Measurements from ENCODE around the gene JARID2.

JARID2 gene

GRCh38 chr6:15364401-15365037 is 118.7 kb downstream of the JARID2 start:
- H3K27ac ChIP-seq, result peak overlapping the region; percentile 55; the same call in 1 of the 2 replicates
- POLR2A ChIA-PET (ENCODE audit: low non-redundant PET), result no interaction called here
- DNase-seq (ENCODE audit: low spot score), result no peak
- TF ChIP-seq CTCF (conservative IDR thresholded peaks at IDR 0.05; ENCODE audit: low read depth), result no peak
- CTCF ChIA-PET, result no interaction called here

GRCh38 chr6:15365273-15365687 is 119.4 kb downstream of the JARID2 start:
- ChIA-PET CTCF (interaction anchor here (0.6 to 0.8 kb wide), 2 partner anchors 12 to 300 kb away, joined by 3 read pairs; no protein-coding TSS in a partner anchor), POLR2A (ENCODE audit: low non-redundant PET) (no interaction called here)
- H3K27ac ChIP-seq, result peak overlapping the region; percentile 74
- peak; percentile 77 for DNase-seq (ENCODE audit: low spot score)
- no peak for TF ChIP-seq CTCF (conservative IDR thresholded peaks at IDR 0.05; ENCODE audit: low read depth)

GRCh38 chr6:15366003-15366535 is 120.2 kb downstream of the JARID2 start:
- peak overlapping the region; percentile 59 for H3K27ac ChIP-seq
- ChIA-PET CTCF (no interaction called here), POLR2A (ENCODE audit: low non-redundant PET) (no interaction called here)
- DNase-seq (ENCODE audit: low spot score), result no peak
- TF ChIP-seq CTCF (conservative IDR thresholded peaks at IDR 0.05; ENCODE audit: low read depth), result no peak

- TF ChIP-seq CTCF (conservative IDR thresholded peaks at IDR 0.05; ENCODE audit: low read depth), result no peak
- no peak for DNase-seq (ENCODE audit: low spot score)
- CTCF ChIA-PET, result no interaction called here
- POLR2A ChIA-PET (ENCODE audit: low non-redundant PET), result no interaction called here
- no peak overlapping the region for H3K27ac ChIP-seq
Observed at GRCh38 chr6:15366879-15367278, 121.0 kb downstream of the JARID2 start.

GRCh38 chr6:15368186-15368585 is 122.3 kb downstream of the JARID2 start:
- ChIA-PET POLR2A (ENCODE audit: low non-redundant PET) (no interaction called here), CTCF (no interaction called here)
- TF ChIP-seq CTCF (conservative IDR thresholded peaks at IDR 0.05; ENCODE audit: low read depth), result no peak
- DNase-seq (ENCODE audit: low spot score), result no peak
- no peak overlapping the region for H3K27ac ChIP-seq

GRCh38 chr6:15368873-15369272 is 123.0 kb downstream of the JARID2 start:
- CTCF ChIA-PET, result no interaction called here
- no peak for TF ChIP-seq CTCF (conservative IDR thresholded peaks at IDR 0.05; ENCODE audit: low read depth)
- POLR2A ChIA-PET (ENCODE audit: low non-redundant PET), result no interaction called here
- H3K27ac ChIP-seq, result no peak overlapping the region
- no peak for DNase-seq (ENCODE audit: low spot score)

All from RWPE1 (cell line).